Measurements from ENCODE around the gene SLC25A53.
"Not testable (repeated sequence)": the region's sequence is repeated elsewhere in the genome, so short reads cannot be mapped to it uniquely, and the experiment has no call there.

The SLC25A53 gene

GRCh38 chrX:104135677-104136076 is 21.1 kb downstream of the SLC25A53 start:
- no peak overlapping the region for H3K4me3 ChIP-seq (ENCODE audit: low read depth, low read length)
- DNase-seq (ENCODE audit: low read depth) = no peak

DNA sequence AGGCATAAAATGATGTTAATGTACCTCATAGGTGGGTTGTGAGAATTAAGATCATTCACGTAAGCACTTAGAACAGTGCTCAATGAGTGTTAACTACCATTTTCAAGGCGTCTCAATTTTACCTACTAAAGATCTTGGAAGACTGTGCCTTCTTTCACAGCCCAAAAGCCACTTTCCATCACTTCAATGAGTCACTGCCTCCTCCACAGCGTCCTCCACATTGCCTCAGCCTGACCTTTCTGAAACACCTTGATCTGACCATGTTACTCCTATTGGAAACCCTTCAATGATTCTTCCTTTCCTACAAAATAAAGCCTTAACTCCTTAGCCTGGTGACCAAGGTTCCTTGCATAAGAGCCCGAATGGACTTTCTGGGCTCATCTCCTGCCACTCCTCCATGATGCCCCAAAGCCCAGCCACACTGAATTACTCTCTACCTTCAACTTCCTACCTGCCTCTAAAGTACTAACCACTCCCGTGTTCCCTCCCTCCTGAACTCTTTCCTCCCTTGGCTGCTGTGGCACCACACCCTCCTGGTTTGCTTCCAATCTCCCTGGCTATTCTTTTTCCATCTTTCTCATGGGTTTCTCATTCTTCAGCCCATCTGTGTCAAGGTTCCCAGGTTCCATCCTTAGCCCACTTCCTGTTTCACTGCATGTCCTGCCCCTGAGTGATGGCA is 22.1 kb downstream of the SLC25A53 start:
- H3K4me3 ChIP-seq (ENCODE audit: low read depth, low read length) = no peak overlapping the region
- DNase-seq (ENCODE audit: low read depth) = no peak

DNA sequence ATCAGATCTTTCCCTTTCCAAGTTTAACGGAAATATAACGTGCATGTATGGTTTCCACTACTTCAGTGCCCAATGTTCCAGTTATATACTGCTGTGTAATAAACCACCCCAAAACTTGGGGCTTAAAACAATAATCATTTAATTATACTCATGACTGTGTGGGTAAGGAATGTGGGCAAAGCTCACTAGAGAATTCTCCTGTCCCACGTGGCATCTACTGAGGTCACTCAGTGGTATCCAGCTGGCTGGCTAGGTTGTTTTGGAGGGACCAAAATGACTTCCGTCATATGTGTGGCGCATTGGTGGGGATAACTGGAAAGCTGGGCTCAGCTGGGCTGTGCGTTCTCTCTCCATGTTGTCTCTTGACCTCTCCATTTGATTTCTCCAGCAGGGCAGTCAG is 26.0 kb downstream of the SLC25A53 start:
- H3K4me3 ChIP-seq (ENCODE audit: low read depth, low read length) = no peak overlapping the region
- no peak for DNase-seq (ENCODE audit: low read depth)

- H3K4me3 ChIP-seq (ENCODE audit: low read depth, low read length) = no peak overlapping the region
- DNase-seq (ENCODE audit: low read depth) = no peak
Observed at GRCh38 chrX:104126856-104127255, 30.0 kb downstream of the SLC25A53 start.

GRCh38 chrX:104122829-104123228 is 34.0 kb downstream of the SLC25A53 start:
- no peak for DNase-seq (ENCODE audit: low read depth)
- no peak overlapping the region for H3K4me3 ChIP-seq (ENCODE audit: low read depth, low read length)

- DNase-seq (ENCODE audit: low read depth) = no peak
Observed at GRCh38 chrX:104118765-104119164, 38.0 kb downstream of the SLC25A53 start.

GRCh38 chrX:104117759-104118158 is 39.0 kb downstream of the SLC25A53 start:
- no peak overlapping the region for H3K4me3 ChIP-seq (ENCODE audit: low read depth, low read length)
- no peak for DNase-seq (ENCODE audit: low read depth)

More at GRCh38 chrX:104118765-104119164, 38.0 kb downstream of the SLC25A53 start:
- H3K4me3 ChIP-seq (ENCODE audit: low read depth, low read length) = no peak overlapping the region

- no peak for DNase-seq (ENCODE audit: low read depth)
- peak overlapping the region; percentile 63 for H3K4me3 ChIP-seq (ENCODE audit: low read depth, low read length)
Observed at GRCh38 chrX:104113222-104113965, 43.4 kb downstream of the SLC25A53 start.

GRCh38 chrX:104112326-104112951 is 44.4 kb downstream of the SLC25A53 start, which contains the start of gene ZCCHC18:
Gene ZCCHC18 (plus strand): TSS chrX:104112523. CDS start chrX:104114112, 1,589 bp downstream.
- peak; percentile 14 for DNase-seq (ENCODE audit: low read depth)
- H3K4me3 ChIP-seq (ENCODE audit: low read depth, low read length) = peak within 1 kb of the TSS; percentile 63

GRCh38 chrX:104110491-104111240 is 46.1 kb downstream of the SLC25A53 start:
- H3K4me3 ChIP-seq (ENCODE audit: low read depth, low read length); DNase-seq (ENCODE audit: low read depth): not testable (repeated sequence)

DNA sequence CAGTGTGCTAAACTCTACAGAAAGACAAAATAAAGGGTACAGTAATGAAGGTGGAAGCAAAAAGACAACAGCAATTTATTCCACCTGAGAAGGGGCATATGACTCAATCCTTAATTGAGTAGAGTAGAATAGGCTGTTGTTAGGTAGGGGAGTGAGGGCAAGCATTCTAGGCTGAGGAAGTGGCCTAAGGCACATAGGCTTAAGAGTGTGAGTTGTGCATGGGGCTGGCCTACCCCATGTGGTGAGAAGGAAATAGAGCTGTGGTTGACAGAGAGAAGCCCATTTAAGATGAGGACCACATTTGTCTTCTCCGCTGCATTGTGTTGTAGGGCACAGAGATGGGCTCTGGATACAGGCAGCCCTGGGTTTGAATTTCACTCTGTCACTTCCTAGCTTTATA is 47.9 kb downstream of the SLC25A53 start:
- no peak for DNase-seq (ENCODE audit: low read depth)
- no peak overlapping the region for H3K4me3 ChIP-seq (ENCODE audit: low read depth, low read length)

DNA sequence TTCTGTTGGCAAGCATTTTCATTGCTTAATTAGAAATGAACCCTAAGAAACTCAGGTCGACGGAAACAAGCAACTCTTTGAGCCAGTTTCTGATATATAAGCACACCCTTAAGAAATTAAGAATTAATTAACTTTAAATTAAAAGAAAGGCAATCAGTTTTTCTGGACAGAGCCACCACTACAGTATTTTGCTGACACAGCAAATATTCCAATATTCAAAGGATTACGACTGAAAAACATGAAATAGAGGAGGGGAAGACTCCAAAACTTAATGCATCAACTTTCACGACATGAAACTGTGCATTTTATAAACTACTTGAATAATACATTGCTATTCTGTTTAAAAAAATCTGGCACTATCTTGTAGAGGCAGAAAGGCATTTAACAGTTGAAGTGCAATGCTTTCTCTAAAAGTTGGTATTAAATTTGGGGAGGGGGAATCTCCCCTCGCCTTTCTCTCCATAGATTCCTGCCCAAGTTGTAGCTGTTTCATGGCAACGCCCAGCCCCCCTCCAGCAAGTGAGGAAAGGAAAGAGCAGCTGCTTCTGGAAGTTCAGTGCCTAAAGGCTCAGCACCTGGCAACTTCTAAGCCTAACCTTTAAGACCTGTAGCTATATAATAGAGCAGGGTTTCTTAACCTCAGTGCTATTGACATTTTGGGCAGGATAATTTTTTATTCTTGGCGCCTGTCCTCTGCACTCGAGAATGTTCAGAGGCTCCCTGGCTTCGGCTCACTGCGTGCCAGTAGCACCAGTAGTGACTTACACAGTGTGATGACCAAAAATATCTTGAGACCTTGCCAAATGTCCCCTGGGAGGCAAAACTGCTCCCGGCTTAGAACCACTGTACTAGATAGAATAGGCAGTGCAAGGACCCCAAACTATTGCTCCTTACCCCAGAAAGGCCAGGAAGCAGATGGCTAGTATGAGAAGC is 51.2 kb downstream of the SLC25A53 start:
- H3K4me3 ChIP-seq (ENCODE audit: low read depth, low read length) = no peak overlapping the region
- DNase-seq (ENCODE audit: low read depth) = no peak

GRCh38 chrX:104104676-104105075 is 52.1 kb downstream of the SLC25A53 start:
- DNase-seq (ENCODE audit: low read depth) = no peak
- no peak overlapping the region for H3K4me3 ChIP-seq (ENCODE audit: low read depth, low read length)

GRCh38 chrX:104098919-104099318 is 57.9 kb downstream of the SLC25A53 start:
- no peak for DNase-seq (ENCODE audit: low read depth)
- H3K4me3 ChIP-seq (ENCODE audit: low read depth, low read length) = no peak overlapping the region

DNA sequence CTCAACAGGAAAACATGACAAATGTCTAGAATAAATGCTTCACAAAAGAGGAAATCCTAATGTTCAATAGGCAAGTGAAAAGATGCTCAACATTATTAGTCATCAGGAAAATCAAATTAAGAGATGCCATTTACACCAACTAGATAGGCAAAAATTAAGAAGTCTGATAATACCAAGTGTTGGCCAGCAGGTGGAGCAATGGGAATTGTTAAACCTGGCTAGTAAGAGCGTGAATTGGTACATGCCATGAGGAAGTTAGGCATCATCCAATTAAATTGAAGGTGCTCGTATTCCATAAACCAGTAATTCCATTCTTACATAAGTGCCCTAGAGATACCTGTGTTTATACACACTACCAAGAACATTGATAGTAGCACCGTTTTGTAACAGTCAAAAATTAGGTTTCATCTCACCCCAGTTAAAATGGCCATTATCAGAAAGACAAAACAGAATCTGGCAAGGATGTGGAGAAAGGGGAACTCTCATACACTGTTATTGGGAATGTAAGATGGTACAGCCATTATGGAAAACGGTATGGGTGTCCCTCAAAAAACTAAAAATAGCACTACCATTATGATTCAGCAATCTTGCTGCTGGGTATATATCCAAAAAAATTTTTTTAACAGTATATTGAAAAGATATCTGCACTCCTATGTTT is 58.5 kb downstream of the SLC25A53 start:
- peak; percentile 42 for DNase-seq (ENCODE audit: low read depth)

GRCh38 chrX:104085919-104086318 is 70.9 kb downstream of the SLC25A53 start:
- no peak overlapping the region for H3K4me3 ChIP-seq (ENCODE audit: low read depth, low read length)
- DNase-seq (ENCODE audit: low read depth) = no peak

More for the DNA sequence above, 58.5 kb downstream of the SLC25A53 start:
- H3K4me3 ChIP-seq (ENCODE audit: low read depth, low read length) = no peak overlapping the region

- H3K4me3 ChIP-seq (ENCODE audit: low read depth, low read length) = no peak overlapping the region
- DNase-seq (ENCODE audit: low read depth) = no peak
Observed at GRCh38 chrX:104085477-104085876, 71.3 kb downstream of the SLC25A53 start.

Measured in skeletal muscle cell (primary cell).